T-helper 1 cell treated with Interleukin-12 subunit alpha and Interleukin-12 subunit beta and Interleukin-4 antibody, amounts not matched to agents 30 μg/mL and 1 μg/mL, for 36 hours (primary cell): ENCODE data around the gene MATN4.

Experiments used
- H3K27ac Mint-ChIP-seq: one replicate; pipeline ENCODE4 v1.8.0; 2021; ENCODE audit warnings: mild to moderate bottlenecking, mixed read lengths
- H3K27me3 Mint-ChIP-seq: one replicate; pipeline ENCODE4 v1.8.0; 2021; ENCODE audit warnings: low read depth, mixed read lengths
- H3K36me3 Mint-ChIP-seq: one replicate; pipeline ENCODE4 v1.8.0; 2021; ENCODE audit warnings: low read depth, mixed read lengths
- H3K4me1 Mint-ChIP-seq: one replicate; pipeline ENCODE4 v1.8.0; 2021; ENCODE audit warnings: low read depth, mixed read lengths
- H3K4me3 Mint-ChIP-seq: one replicate; pipeline ENCODE4 v1.8.0; 2021; ENCODE audit warnings: mild to moderate bottlenecking, moderate library complexity, mixed read lengths
- H3K9me3 Mint-ChIP-seq: one replicate; pipeline ENCODE4 v1.8.0; 2021; ENCODE audit warnings: mixed read lengths

The MATN4 gene

GRCh38 chr20:45268531-45268930 is 39.6 kb downstream of the MATN4 start:
- no peak overlapping the region for H3K4me3 Mint-ChIP-seq
- no peak overlapping the region for H3K27ac Mint-ChIP-seq
- H3K27me3 Mint-ChIP-seq, result peaks cover 57% of the 10 kb centered on the region
- H3K4me1 Mint-ChIP-seq, result peaks cover 1% of the 10 kb centered on the region
- no peaks in the 10 kb centered on the region for H3K36me3 Mint-ChIP-seq
- no peaks in the 10 kb centered on the region for H3K9me3 Mint-ChIP-seq

GRCh38 chr20:45266977-45267376 is 41.1 kb downstream of the MATN4 start:
- H3K4me1 Mint-ChIP-seq, result peaks cover 1% of the 10 kb centered on the region
- peaks cover 54% of the 10 kb centered on the region for H3K27me3 Mint-ChIP-seq
- no peaks in the 10 kb centered on the region for H3K36me3 Mint-ChIP-seq
- no peak overlapping the region for H3K4me3 Mint-ChIP-seq
- no peaks in the 10 kb centered on the region for H3K9me3 Mint-ChIP-seq
- no peak overlapping the region for H3K27ac Mint-ChIP-seq

GRCh38 chr20:45263556-45264266 is 44.4 kb downstream of the MATN4 start:
- Mint-ChIP-seq H3K36me3 (no peaks in the 10 kb centered on the region), H3K27me3 (peaks cover 45% of the 10 kb centered on the region), H3K4me1 (peaks cover 1% of the 10 kb centered on the region), H3K9me3 (no peaks in the 10 kb centered on the region), H3K27ac (no peak overlapping the region), H3K4me3 (no peak overlapping the region)

GRCh38 chr20:45258664-45259063 is 49.4 kb downstream of the MATN4 start:
- no peaks in the 10 kb centered on the region for H3K9me3 Mint-ChIP-seq
- H3K4me3 Mint-ChIP-seq, result no peak overlapping the region
- no peak overlapping the region for H3K27ac Mint-ChIP-seq
- no peaks in the 10 kb centered on the region for H3K36me3 Mint-ChIP-seq
- peaks cover 8% of the 10 kb centered on the region for H3K4me1 Mint-ChIP-seq
- H3K27me3 Mint-ChIP-seq, result peaks cover 22% of the 10 kb centered on the region

- peaks cover 22% of the 10 kb centered on the region for H3K27me3 Mint-ChIP-seq
- no peak overlapping the region for H3K4me3 Mint-ChIP-seq
- H3K9me3 Mint-ChIP-seq, result no peaks in the 10 kb centered on the region
- H3K4me1 Mint-ChIP-seq, result peaks cover 8% of the 10 kb centered on the region
- no peaks in the 10 kb centered on the region for H3K36me3 Mint-ChIP-seq
- no peak overlapping the region for H3K27ac Mint-ChIP-seq
Measured at GRCh38 chr20:45258259-45258658, 49.8 kb downstream of the MATN4 start.

- H3K4me3 Mint-ChIP-seq, result no peak overlapping the region
- peaks cover 8% of the 10 kb centered on the region for H3K4me1 Mint-ChIP-seq
- H3K36me3 Mint-ChIP-seq, result no peaks in the 10 kb centered on the region
- no peaks in the 10 kb centered on the region for H3K9me3 Mint-ChIP-seq
- H3K27ac Mint-ChIP-seq, result no peak overlapping the region
- peaks cover 18% of the 10 kb centered on the region for H3K27me3 Mint-ChIP-seq
Measured at GRCh38 chr20:45257711-45258110, 50.4 kb downstream of the MATN4 start.

- H3K4me1 Mint-ChIP-seq, result peaks cover 9% of the 10 kb centered on the region
- peaks cover 12% of the 10 kb centered on the region for H3K27me3 Mint-ChIP-seq
- H3K9me3 Mint-ChIP-seq, result no peaks in the 10 kb centered on the region
- no peak overlapping the region for H3K4me3 Mint-ChIP-seq
- no peaks in the 10 kb centered on the region for H3K36me3 Mint-ChIP-seq
- no peak overlapping the region for H3K27ac Mint-ChIP-seq
Measured at GRCh38 chr20:45257161-45257560, 50.9 kb downstream of the MATN4 start.

GRCh38 chr20:45254383-45255262 is 53.5 kb downstream of the MATN4 start, which contains the start of gene SLPI:
SLPI (minus strand) TSS chr20:45254564; CDS start chr20:45254543, 21 bp downstream.
- peaks cover 12% of the 10 kb centered on the region for H3K4me1 Mint-ChIP-seq
- no peak within 1 kb of the TSS for H3K4me3 Mint-ChIP-seq
- H3K27me3 Mint-ChIP-seq, result peaks cover 19% of the 10 kb centered on the region
- no peaks in the 10 kb centered on the region for H3K9me3 Mint-ChIP-seq
- H3K36me3 Mint-ChIP-seq, result no peaks in the 10 kb centered on the region
- H3K27ac Mint-ChIP-seq, result no peak within 1 kb of the TSS

- Mint-ChIP-seq H3K4me1 (peaks cover 12% of the 10 kb centered on the region), H3K4me3 (no peak overlapping the region), H3K27me3 (peaks cover 26% of the 10 kb centered on the region), H3K9me3 (no peaks in the 10 kb centered on the region), H3K27ac (no peak overlapping the region), H3K36me3 (no peaks in the 10 kb centered on the region)
Measured at GRCh38 chr20:45253261-45253660, 54.8 kb downstream of the MATN4 start.

- peaks cover 12% of the 10 kb centered on the region for H3K4me1 Mint-ChIP-seq
- H3K9me3 Mint-ChIP-seq, result no peaks in the 10 kb centered on the region
- H3K4me3 Mint-ChIP-seq, result no peak overlapping the region
- H3K27ac Mint-ChIP-seq, result no peak overlapping the region
- peaks cover 38% of the 10 kb centered on the region for H3K27me3 Mint-ChIP-seq
- no peaks in the 10 kb centered on the region for H3K36me3 Mint-ChIP-seq
Measured at GRCh38 chr20:45251884-45252560, 56.1 kb downstream of the MATN4 start.

GRCh38 chr20:45248609-45249008 is 59.5 kb downstream of the MATN4 start:
- no peak overlapping the region for H3K27ac Mint-ChIP-seq
- H3K9me3 Mint-ChIP-seq, result no peaks in the 10 kb centered on the region
- H3K4me1 Mint-ChIP-seq, result peaks cover 3% of the 10 kb centered on the region

GRCh38 chr20:45247865-45248264 is 60.2 kb downstream of the MATN4 start:
- Mint-ChIP-seq H3K36me3 (no peaks in the 10 kb centered on the region), H3K9me3 (no peaks in the 10 kb centered on the region), H3K27me3 (peaks cover 65% of the 10 kb centered on the region), H3K27ac (no peak overlapping the region), H3K4me3 (no peak overlapping the region), H3K4me1 (peaks cover 3% of the 10 kb centered on the region)

More at GRCh38 chr20:45248609-45249008, 59.5 kb downstream of the MATN4 start:
- peaks cover 60% of the 10 kb centered on the region for H3K27me3 Mint-ChIP-seq
- H3K36me3 Mint-ChIP-seq, result no peaks in the 10 kb centered on the region
- H3K4me3 Mint-ChIP-seq, result no peak overlapping the region

- no peaks in the 10 kb centered on the region for H3K9me3 Mint-ChIP-seq
- H3K27me3 Mint-ChIP-seq, result peaks cover 75% of the 10 kb centered on the region
- no peaks in the 10 kb centered on the region for H3K36me3 Mint-ChIP-seq
- no peak overlapping the region for H3K27ac Mint-ChIP-seq
- no peaks in the 10 kb centered on the region for H3K4me1 Mint-ChIP-seq
- H3K4me3 Mint-ChIP-seq, result no peak overlapping the region
Measured at GRCh38 chr20:45246109-45246508, 62.0 kb downstream of the MATN4 start.
